ENCODE measurements around the gene UBE2Z.

- TF ChIP-seq CTCF (IDR thresholded peaks at IDR 0.05; ENCODE audit: poor library complexity, severe bottlenecking): no peak
- no peak for TF ChIP-seq EZH2 (IDR thresholded peaks at IDR 0.05; ENCODE audit: borderline replicate concordance, insufficient read depth, low read length, poor library complexity, severe bottlenecking)
- TF ChIP-seq POLR2AphosphoS5 (IDR thresholded peaks at IDR 0.05): no peak
- TF ChIP-seq REST (IDR thresholded peaks at IDR 0.05; ENCODE audit: borderline replicate concordance): no peak
- TF ChIP-seq RAD21 (conservative IDR thresholded peaks at IDR 0.05): no peak
- no peak for TF ChIP-seq SMC3 (conservative IDR thresholded peaks at IDR 0.05; ENCODE audit: poor library complexity)
- no peak for TF ChIP-seq TAF1 (IDR thresholded peaks at IDR 0.05; ENCODE audit: low read depth)
- TF ChIP-seq MXI1 (conservative IDR thresholded peaks at IDR 0.05; ENCODE audit: poor library complexity, severe bottlenecking): no peak
- TF ChIP-seq EP300 (conservative IDR thresholded peaks at IDR 0.05; ENCODE audit: poor library complexity, severe bottlenecking): no peak
These were observed 47.8 kb upstream of the UBE2Z start for GRCh38 chr17:48860456-48860855.

Measured in neural cell (in vitro differentiated cells).